Measurements from ENCODE around the gene ZNF775.

ZNF775 gene

GRCh38 chr7:150441524-150441923, 62.4 kb downstream of the ZNF775 start:
- no peak for DNase-seq (ENCODE audit: low spot score)

- no peak for DNase-seq (ENCODE audit: low spot score)
Measured at GRCh38 chr7:150442811-150443210, 63.7 kb downstream of the ZNF775 start.

GRCh38 chr7:150443793-150444540, 64.8 kb downstream of the ZNF775 start:
- DNase-seq (ENCODE audit: low spot score): no peak

GRCh38 chr7:150444674-150445365, 65.7 kb downstream of the ZNF775 start:
- no peak for DNase-seq (ENCODE audit: low spot score)

GRCh38 chr7:150446288-150446938, 67.3 kb downstream of the ZNF775 start:
- no peak for DNase-seq (ENCODE audit: low spot score)
